H9 (cell line): Measurements from ENCODE around the gene SPRY4. TPM values are rescaled to one million over a fixed set of nuclear protein-coding genes. Genes with fewer than 3 reads are reported as not detected.

Source experiments
- DNase-seq: peaks from one replicate; pipeline ENCODE4 v3.0.0-alpha.2; 2017
- H2AFZ ChIP-seq: one replicate; pipeline ENCODE4 v1.6.1; 2013; ENCODE audit warnings: mild to moderate bottlenecking, low read length, control low read depth, moderate library complexity
- H2AK5ac ChIP-seq: 2 replicates; pipeline ENCODE4 v1.6.1; 2013; ENCODE audit warnings: low read length, control low read depth, mixed read lengths; ENCODE audit not compliant: insufficient read length
- H2BK120ac ChIP-seq: one replicate; pipeline ENCODE4 v1.6.1; 2013; ENCODE audit warnings: low read depth, mild to moderate bottlenecking, low read length, control low read depth, inconsistent platforms; ENCODE audit not compliant: poor library complexity, severe bottlenecking
- H2BK12ac ChIP-seq: 2 replicates; pipeline ENCODE4 v1.6.1; 2013; ENCODE audit warnings: low read length, control low read depth, mixed read lengths, low read depth; ENCODE audit not compliant: insufficient read length
- H2BK15ac ChIP-seq: 2 replicates; pipeline ENCODE4 v1.6.1; 2013; ENCODE audit warnings: low read depth, low read length, control low read depth
- H2BK20ac ChIP-seq: one replicate; pipeline ENCODE4 v1.6.1; 2013; ENCODE audit warnings: low read depth, mild to moderate bottlenecking, low read length, control low read depth, inconsistent platforms; ENCODE audit not compliant: poor library complexity, severe bottlenecking
- H2BK5ac ChIP-seq: 2 replicates; pipeline ENCODE4 v1.6.1; 2013; ENCODE audit warnings: low read length, control low read depth, mixed read lengths; ENCODE audit not compliant: insufficient read length
- H3K14ac ChIP-seq: 2 replicates; pipeline ENCODE4 v1.6.1; 2013; ENCODE audit warnings: low read length, control low read depth; ENCODE audit not compliant: insufficient read depth
- H3K18ac ChIP-seq: 2 replicates; pipeline ENCODE4 v1.6.1; 2013; ENCODE audit warnings: low read depth, mild to moderate bottlenecking, mixed read lengths, low read length, control low read depth; ENCODE audit not compliant: insufficient read length
- H3K23ac ChIP-seq: 2 replicates; pipeline ENCODE4 v1.6.1; 2013; ENCODE audit warnings: low read length, control low read depth, mixed read lengths, low read depth; ENCODE audit not compliant: insufficient read length
- H3K23me2 ChIP-seq: 2 replicates; pipeline ENCODE4 v1.6.1; 2013; ENCODE audit warnings: low read depth, mild to moderate bottlenecking, mixed read lengths, low read length, control low read depth; ENCODE audit not compliant: insufficient read length, poor library complexity, severe bottlenecking
- H3K27ac ChIP-seq: 2 replicates; pipeline ENCODE4 v1.5.1; 2013; ENCODE audit warnings: low read length, control low read depth, mixed read lengths, low read depth; ENCODE audit not compliant: insufficient read length
- H3K27me3 ChIP-seq: 2 replicates; pipeline ENCODE4 v1.6.1; 2013; ENCODE audit warnings: low read length, control low read depth, inconsistent platforms; ENCODE audit not compliant: insufficient read depth
- H3K4ac ChIP-seq: 2 replicates; pipeline ENCODE4 v1.6.1; 2013; ENCODE audit warnings: low read depth, mild to moderate bottlenecking, control low read depth, inconsistent platforms, low read length, moderate library complexity
- H3K4me1 ChIP-seq: 2 replicates; pipeline ENCODE4 v1.6.1; 2013; ENCODE audit warnings: low read length, control low read depth, inconsistent platforms; ENCODE audit not compliant: insufficient read depth
- H3K4me2 ChIP-seq: 2 replicates; pipeline ENCODE4 v1.6.1; 2013; ENCODE audit warnings: low read length, control low read depth, mixed read lengths; ENCODE audit not compliant: insufficient read length, insufficient read depth
- H3K56ac ChIP-seq: 2 replicates; pipeline ENCODE4 v1.6.1; 2013; ENCODE audit warnings: low read depth, mild to moderate bottlenecking, mixed read lengths, low read length, control low read depth; ENCODE audit not compliant: insufficient read length
- H3K79me1 ChIP-seq: 2 replicates; pipeline ENCODE4 v1.6.1; 2013; ENCODE audit warnings: low read depth, mild to moderate bottlenecking, moderate library complexity, low read length, control low read depth, inconsistent platforms; ENCODE audit not compliant: insufficient read depth, poor library complexity, severe bottlenecking
- H3K79me2 ChIP-seq: 2 replicates; pipeline ENCODE4 v1.6.1; 2013; ENCODE audit warnings: low read length, control low read depth, inconsistent platforms; ENCODE audit not compliant: insufficient read depth
- H3K9ac ChIP-seq: 2 replicates; pipeline ENCODE4 v1.6.1; 2013; ENCODE audit warnings: low read length, control low read depth, mixed read lengths; ENCODE audit not compliant: insufficient read length; ENCODE audit errors: extremely low read depth
- H3K9me3 ChIP-seq: one replicate; pipeline ENCODE4 v1.6.1; 2013; ENCODE audit warnings: low read depth, low read length, inconsistent platforms; ENCODE audit not compliant: control insufficient read depth
- H3T11ph ChIP-seq: one replicate; pipeline ENCODE4 v1.6.1; 2013; ENCODE audit warnings: mild to moderate bottlenecking, low read length, control low read depth, inconsistent platforms
- H4K20me1 ChIP-seq: one replicate; pipeline ENCODE4 v1.6.1; 2013; ENCODE audit not compliant: control insufficient read depth, insufficient read length, insufficient read depth
- H4K5ac ChIP-seq: 2 replicates; pipeline ENCODE4 v1.6.1; 2013; ENCODE audit warnings: low read depth, mild to moderate bottlenecking, mixed read lengths, low read length, control low read depth; ENCODE audit not compliant: insufficient read length
- H4K8ac ChIP-seq: replicated peaks from 2 replicates; pipeline ENCODE4 v1.6.1; 2013; ENCODE audit warnings: low read length, control low read depth, mixed read lengths, low read depth; ENCODE audit not compliant: insufficient read length
- H4K91ac ChIP-seq: 2 replicates; pipeline ENCODE4 v1.6.1; 2013; ENCODE audit warnings: low read depth, mild to moderate bottlenecking, moderate library complexity, mixed read lengths, low read length, control low read depth; ENCODE audit not compliant: insufficient read length
- H3K27ac Mint-ChIP-seq, 3 experiments: 2 replicates in 2 of 3; 3 replicates in 1 of 3; pipeline ENCODE4 v1.8.0; 2020 to 2021; ENCODE audit warnings: mixed read lengths in 3 of 3, mild to moderate bottlenecking in 1 of 3, moderate library complexity in 1 of 3
- H3K27me3 Mint-ChIP-seq: 2 replicates; pipeline ENCODE4 v1.8.0; 2021; ENCODE audit warnings: low read depth, mild to moderate bottlenecking, moderate library complexity, mixed read lengths
- H3K36me3 Mint-ChIP-seq, 3 experiments: 2 replicates in 2 of 3; 3 replicates in 1 of 3; pipeline ENCODE4 v1.8.0; 2020 to 2021; ENCODE audit warnings: low read depth in 3 of 3, mixed read lengths in 3 of 3; ENCODE audit not compliant: insufficient read depth in 1 of 3
- H3K4me1 Mint-ChIP-seq, 2 experiments: 2 replicates each; pipeline ENCODE4 v1.8.0; 2020; ENCODE audit warnings: mixed read lengths in 2 of 2
- H3K4me3 Mint-ChIP-seq, 2 experiments: 2 replicates in 1 of 2; 3 replicates in 1 of 2; pipeline ENCODE4 v1.8.0; 2020 to 2021; ENCODE audit warnings: mild to moderate bottlenecking in 2 of 2, mixed read lengths in 2 of 2, moderate library complexity in 1 of 2
- H3K9me3 Mint-ChIP-seq, 2 experiments: 2 replicates in 1 of 2; 3 replicates in 1 of 2; pipeline ENCODE4 v1.8.0; 2020; ENCODE audit warnings: mild to moderate bottlenecking in 2 of 2, mixed read lengths in 2 of 2, moderate library complexity in 1 of 2
- WGBS: extraction: QIAGEN DNeasy Blood & Tissue Kit; methylation state at CpG from one replicate; pipeline ENCODE4 v1.1.7; 2013; ENCODE audit warnings: missing lambda C conversion rate, low lambda C conversion rate, mixed read lengths; ENCODE audit not compliant: insufficient read length; ENCODE audit errors: extremely low coverage; 5-methylcytosine and 5-hydroxymethylcytosine counted together
- total RNA-seq: library from RNA; stranded (reverse); gene quantifications from 2 replicates; pipeline ENCODE4 v1.2.1, GENCODE V29; 2021
- TF ChIP-seq, protein P1 (sequence below): fragments of 200-600 bp; sonication (generic); conservative IDR thresholded peaks from 3 replicates; pipeline ENCODE4 v1.8.0; 2021; ENCODE audit warnings: antibody characterized with exemption, mild to moderate bottlenecking

SPRY4 gene
- total RNA-seq, 1 experiment from 2014 or later = 92.4 TPM

DNA sequence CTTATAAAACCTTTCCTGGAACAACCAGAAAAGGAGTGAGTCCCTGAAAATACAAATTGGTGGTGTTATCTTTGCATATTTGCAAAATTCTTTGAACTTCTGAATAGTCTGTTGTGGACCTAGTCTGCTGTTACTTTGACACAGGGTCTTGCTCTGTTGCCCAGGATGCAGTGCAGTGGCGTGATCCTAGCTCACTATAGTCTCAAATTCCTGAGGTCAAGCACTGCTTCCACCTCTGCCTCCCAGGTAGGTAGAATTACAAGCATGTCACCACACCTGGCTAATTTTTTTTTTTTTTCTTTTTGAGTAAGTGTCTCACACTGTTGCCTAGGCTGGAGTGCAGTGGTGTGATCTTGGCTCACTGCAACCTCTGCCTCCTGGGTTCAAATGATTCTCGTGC lies 43.7 kb upstream of the SPRY4 start:
- Histone ChIP-seq H2BK5ac (no peak overlapping the region), H3K14ac (no peak overlapping the region), H3K27ac (no peak overlapping the region), H2BK12ac (no peak overlapping the region), H2BK20ac (no peak overlapping the region), H4K91ac (no peak overlapping the region), H4K5ac (no peak overlapping the region), H3K27me3 (no peaks in the 10 kb centered on the region), H3T11ph (no peak overlapping the region), H3K9me3 (no peaks in the 10 kb centered on the region), H3K4me1 (peaks cover under 1% of the 10 kb centered on the region; the same call in 1 of the 2 replicates), H3K4ac (no peak overlapping the region), H2BK120ac (no peak overlapping the region), H3K9ac (no peak overlapping the region), H3K23me2 (no peaks in the 10 kb centered on the region), H4K8ac (no peak overlapping the region), H2BK15ac (no peak overlapping the region), H3K18ac (no peak overlapping the region), H2AK5ac (no peak overlapping the region), H3K79me2 (no peaks in the 10 kb centered on the region), H3K56ac (no peak overlapping the region), H2AFZ (no peak overlapping the region), H3K79me1 (no peaks in the 10 kb centered on the region), H3K4me2 (no peak overlapping the region), H3K23ac (no peak overlapping the region), H4K20me1 (no peaks in the 10 kb centered on the region)
- H3K9me3 Mint-ChIP-seq = no peaks in the 10 kb centered on the region; a peak in 1 of 5 replicates
- H3K27ac Mint-ChIP-seq = no peak overlapping the region
- TF ChIP-seq, protein P1, sequence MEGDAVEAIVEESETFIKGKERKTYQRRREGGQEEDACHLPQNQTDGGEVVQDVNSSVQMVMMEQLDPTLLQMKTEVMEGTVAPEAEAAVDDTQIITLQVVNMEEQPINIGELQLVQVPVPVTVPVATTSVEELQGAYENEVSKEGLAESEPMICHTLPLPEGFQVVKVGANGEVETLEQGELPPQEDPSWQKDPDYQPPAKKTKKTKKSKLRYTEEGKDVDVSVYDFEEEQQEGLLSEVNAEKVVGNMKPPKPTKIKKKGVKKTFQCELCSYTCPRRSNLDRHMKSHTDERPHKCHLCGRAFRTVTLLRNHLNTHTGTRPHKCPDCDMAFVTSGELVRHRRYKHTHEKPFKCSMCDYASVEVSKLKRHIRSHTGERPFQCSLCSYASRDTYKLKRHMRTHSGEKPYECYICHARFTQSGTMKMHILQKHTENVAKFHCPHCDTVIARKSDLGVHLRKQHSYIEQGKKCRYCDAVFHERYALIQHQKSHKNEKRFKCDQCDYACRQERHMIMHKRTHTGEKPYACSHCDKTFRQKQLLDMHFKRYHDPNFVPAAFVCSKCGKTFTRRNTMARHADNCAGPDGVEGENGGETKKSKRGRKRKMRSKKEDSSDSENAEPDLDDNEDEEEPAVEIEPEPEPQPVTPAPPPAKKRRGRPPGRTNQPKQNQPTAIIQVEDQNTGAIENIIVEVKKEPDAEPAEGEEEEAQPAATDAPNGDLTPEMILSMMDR = no peak
- no peaks in the 10 kb centered on the region for H3K27me3 Mint-ChIP-seq
- H3K4me1 Mint-ChIP-seq = peaks cover 11 to 22% of the 10 kb centered on the region in 2 experiments
- no CpG with 5 or more reads among the region's 2 CpGs for WGBS
- H3K36me3 Mint-ChIP-seq = no peaks in the 10 kb centered on the region; a peak in 2 of 7 replicates
- H3K4me3 Mint-ChIP-seq = no peak overlapping the region
- no peak for DNase-seq
